DMS53 (cell line): ENCODE results near the gene SATB1.

Experiments used
- DNase-seq: peaks from one replicate; lab custom pipeline; 2025; lab: John Stamatoyannopoulos, UW

SATB1 gene

GRCh38 chr3:18401300-18401961 is 23.7 kb downstream of the SATB1 start:
- no peak for DNase-seq

DNA sequence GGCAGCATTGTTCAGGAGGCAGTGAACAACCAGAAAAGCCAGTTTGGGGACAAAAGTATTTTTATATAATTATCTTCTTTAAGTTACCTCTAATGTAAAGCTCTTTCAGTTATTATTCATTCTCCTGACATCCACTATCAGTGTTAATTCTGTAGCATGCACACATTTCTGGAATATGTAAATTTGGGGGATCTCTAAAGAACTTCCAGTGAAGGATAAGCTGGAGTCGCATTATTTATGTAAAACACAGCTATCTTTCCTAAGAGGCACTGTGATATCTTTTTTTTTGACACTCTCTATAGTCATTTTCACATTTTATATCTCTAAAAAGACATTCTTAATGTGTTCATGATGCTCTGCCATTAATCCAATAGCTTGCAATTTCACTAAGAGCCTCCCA is 26.7 kb downstream of the SATB1 start:
- DNase-seq: no peak

DNA sequence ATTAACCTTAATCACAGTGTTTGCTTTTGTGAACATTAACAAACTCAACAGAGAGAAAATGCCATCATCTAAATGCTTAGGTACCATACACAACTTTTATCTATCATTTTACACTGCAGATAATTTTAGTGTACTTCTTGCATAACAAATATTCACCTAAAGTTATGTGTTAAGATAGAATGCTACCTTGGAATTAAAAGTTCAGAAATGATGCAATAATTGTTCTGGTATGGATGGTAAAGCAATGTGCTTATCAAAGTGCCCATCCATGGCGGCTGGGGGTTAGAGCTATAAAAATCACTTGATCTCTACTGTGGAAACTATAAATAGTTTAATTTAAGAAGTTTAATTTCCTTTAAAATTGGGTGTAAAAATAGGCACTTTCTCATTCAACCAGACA is 28.7 kb downstream of the SATB1 start:
- no peak for DNase-seq

DNA sequence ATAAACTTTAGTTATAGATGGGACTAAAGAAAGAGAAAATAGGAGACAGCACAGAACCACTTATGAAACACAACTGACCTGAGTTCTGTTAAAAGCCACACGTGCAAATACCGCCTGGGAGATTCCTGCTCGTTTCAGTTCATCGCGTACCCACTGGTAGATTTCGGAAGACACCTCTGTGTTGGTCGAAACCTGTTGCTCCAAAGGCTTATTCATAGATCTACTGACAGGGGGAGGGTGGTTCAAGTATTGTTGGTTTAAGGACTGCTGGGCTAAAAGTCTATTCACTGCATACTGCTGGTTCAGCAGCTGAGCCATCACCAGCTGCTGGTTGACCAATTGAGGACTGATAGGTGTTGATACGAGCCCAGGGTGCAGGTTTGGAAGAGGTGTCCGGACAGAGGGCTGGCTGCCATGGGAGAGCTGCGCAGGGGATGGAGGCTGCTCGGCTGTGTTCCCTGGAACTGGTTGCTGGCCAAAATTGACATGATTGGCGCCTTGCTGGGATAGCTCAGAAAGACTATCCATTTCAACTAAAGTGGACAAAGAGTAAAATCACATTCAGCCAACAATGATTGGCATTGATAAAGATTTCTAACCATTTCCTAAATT is 30.6 kb downstream of the SATB1 start:
- DNase-seq: no peak

GRCh38 chr3:18393906-18394305 is 31.2 kb downstream of the SATB1 start:
- no peak for DNase-seq

DNA sequence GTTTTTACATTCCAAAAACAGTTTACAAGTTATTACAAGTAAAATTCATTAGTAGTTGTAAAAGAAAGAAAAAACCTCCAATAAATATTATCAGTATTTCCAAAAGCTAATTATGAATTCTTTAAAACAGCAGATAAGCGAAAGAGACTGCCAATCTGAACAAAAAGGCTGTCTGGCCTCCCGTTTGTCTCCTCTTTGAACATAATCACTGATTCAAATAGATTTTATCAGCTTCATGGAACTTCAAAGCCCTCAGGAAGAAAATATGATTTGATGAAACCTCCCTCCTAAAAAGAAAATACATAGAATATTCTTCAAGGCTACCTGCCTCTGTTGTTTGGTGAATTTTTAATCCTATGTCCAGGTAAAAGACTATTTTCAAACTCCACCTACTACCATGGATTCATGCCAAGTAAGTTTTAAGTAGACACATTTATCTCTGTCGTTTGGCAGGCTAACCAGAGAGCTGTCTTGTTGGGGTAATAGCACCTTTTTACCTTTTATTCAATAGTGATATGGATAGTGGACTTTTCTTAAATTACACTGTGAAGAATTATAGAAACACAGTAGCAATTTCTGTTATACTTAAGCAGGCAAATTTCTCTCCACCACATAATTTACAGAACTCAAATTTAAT is 35.0 kb downstream of the SATB1 start:
- DNase-seq: no peak

- DNase-seq: peak; percentile 37
Observed at GRCh38 chr3:18389108-18389733, 35.9 kb downstream of the SATB1 start.

DNA sequence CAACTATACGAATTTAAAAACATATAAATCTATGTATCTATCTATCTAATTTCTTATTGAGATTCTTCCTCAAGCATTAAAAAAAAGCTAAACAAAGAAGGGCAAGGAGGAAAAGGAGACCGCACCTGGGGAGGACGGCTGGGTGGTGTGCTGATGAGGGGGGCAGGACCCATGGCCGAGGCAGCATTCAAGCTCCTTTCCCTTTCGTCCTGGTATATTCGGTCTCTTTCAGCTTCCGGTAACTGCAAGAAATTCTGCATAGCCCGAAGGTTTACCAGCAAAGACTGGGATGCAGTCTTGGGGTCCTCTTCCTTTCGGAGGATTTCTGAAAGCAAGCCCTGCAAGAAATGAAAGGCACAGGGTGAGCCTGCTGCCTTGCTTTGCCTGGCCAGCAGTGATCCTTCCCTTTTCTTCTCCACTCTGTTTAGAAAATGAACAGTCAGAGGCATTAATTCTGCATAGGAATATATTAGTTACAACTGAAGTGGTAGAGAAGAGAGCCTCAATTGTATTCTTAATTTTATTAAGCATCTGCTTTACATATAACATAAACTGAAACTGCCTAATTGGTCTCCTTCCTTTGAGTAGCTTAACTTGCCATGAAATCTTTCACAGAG is 38.8 kb downstream of the SATB1 start:
- no peak for DNase-seq

GRCh38 chr3:18385706-18386105 is 39.4 kb downstream of the SATB1 start:
- DNase-seq: no peak

DNA sequence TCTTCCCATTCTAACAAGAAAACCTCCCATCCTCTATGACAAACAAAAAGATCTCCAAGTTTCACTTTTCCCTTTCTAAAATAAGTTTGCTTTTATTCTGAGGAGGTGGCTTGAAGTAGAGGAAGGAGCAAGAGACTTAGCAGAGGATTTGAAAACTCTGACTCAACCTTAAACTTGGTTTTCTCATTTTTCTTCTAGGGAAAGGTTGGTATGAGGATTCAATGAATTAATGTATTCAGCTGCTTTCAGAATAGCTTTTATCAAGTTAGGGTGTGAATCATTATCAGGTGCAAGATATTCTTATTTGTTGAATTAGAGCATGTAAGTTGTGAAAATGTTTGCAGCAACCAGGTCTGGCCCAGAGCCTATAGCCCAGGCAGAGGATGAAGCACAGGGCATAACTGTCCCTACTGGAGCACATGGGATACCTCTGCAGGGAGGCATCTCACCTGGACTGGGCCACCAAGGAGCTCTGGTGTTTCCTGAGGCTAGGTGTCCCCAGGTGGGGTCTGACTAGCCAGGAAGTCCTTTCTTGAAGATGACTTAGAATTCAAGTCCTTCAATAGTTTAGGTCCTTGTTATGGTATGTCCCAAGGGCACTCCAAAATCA is 42.3 kb downstream of the SATB1 start:
- no peak for DNase-seq

GRCh38 chr3:18379647-18380046 is 45.5 kb downstream of the SATB1 start:
- no peak for DNase-seq

DNA sequence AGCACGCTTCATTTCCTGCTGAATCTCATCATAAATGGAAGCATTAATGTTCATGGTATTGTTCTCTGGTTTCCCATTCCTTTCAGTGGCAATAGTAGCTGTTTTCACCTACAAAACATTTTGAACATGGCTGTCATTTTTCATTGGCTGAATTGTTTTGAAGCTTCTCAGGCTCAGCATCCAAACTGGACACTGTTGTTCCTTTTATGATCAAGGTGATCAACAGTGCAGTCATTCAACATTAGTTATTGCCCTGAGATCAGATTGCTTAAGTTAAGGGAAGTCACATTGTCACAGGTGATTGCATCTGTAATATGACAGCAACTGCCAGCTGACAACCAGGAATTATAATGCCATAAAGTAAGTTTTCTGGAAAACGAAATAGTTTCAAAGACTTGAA is 46.9 kb downstream of the SATB1 start:
- DNase-seq: no peak

DNA sequence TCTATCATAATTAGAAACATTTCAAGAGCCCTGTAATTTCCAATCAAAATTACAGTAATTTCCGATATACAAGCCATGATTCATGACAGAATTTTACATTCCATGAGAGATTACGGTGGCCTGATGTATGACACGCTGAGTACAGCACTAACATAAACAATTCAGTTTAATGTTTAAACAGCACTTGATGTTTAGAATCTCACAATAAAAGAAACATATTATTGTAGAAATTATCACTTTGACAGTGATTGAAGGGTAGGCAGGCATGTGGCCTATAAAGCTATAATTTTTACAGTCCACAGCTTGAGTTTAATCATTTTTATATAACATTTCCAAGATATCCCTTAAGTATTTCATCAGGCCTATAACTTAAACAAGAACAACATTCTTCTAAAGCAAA is 48.5 kb downstream of the SATB1 start:
- DNase-seq: no peak

DNA sequence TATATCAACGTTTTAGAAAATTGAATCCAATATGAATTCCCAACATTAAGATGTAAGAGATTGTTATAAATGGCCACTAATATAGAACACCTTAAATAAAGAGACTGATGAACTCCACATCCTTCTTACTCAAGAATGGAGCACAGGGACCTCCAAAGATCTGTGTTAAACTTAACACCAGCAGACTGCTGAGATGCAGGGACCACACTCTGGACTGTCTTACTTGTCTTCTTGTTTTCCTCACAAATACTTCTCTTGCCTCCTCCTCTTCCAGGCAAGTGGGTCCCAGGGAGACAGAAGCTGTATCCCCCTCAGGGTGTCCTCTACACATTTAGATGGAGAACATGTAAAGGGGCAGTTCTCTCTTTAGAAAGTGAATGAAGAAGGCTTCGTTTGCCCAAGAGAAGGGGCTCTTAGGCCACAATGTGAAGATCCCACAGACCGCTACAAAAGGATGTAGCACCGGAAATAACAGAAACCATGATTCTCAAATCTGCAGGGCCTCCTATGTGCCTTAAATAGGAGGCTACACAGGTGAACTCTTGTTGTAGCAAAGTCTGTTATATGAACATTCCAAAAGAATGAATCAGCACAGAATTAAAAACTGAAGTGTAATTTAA is 52.2 kb downstream of the SATB1 start:
- no peak for DNase-seq

DNA sequence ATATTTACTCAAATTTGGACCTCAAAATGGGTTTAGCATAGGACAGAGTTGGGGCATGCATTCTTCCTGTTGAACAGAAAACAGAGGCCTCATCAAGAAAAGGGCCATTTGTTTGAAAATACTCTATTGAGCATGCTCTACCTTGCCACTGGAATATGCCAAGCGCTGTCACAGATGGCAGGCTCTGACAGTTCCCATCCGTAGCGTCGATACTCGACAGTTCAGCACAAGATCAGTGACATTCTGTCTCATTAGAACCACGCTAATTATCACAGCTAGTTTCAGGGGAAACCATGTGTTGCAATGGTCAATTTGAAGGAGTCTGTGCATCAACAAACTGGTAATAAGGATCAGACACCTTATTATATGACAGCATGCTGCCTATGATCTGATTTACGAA is 54.5 kb downstream of the SATB1 start:
- no peak for DNase-seq

GRCh38 chr3:18369551-18370185 is 55.5 kb downstream of the SATB1 start:
- no peak for DNase-seq

DNA sequence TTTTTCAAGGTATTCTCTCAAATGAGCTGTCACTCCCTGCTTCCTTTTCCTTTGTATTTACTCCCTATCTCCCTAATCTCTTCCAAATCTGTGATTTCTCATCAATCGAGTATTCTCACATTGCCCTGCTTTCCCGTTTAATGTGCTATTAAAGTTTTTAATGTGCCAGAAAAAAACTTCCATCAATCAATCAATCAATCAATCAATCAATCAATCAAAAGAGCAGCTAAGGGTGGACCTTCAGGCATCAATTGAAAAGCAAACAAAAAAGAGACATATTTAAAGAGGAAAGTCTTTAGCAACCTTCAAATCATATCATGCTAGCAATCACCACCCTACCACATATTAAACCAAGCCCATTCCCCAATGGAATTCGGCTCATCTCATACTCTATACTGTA is 58.9 kb downstream of the SATB1 start:
- no peak for DNase-seq

DNA sequence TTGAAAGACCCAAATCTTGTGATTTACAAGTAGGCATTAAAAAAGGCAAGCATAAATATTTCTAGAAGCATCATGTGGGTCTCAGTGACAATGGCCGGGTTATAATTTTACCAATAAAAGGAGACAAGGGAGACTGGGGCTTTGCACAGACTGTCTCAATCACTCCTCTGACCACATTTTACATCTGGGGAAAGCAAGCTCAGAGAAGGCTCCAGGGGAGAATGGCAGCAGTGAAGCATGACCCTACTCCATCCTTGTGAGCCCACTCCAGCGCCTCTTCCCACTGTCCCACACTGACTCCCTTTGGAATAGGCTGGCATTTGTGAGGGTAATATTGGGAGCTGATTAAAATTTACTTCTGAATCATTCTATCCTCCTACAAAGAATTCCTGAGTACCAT is 61.8 kb downstream of the SATB1 start:
- no peak for DNase-seq

- no peak for DNase-seq
Observed at GRCh38 chr3:18357747-18358146, 67.4 kb downstream of the SATB1 start.

GRCh38 chr3:18355832-18356231 is 69.3 kb downstream of the SATB1 start:
- DNase-seq: no peak

DNA sequence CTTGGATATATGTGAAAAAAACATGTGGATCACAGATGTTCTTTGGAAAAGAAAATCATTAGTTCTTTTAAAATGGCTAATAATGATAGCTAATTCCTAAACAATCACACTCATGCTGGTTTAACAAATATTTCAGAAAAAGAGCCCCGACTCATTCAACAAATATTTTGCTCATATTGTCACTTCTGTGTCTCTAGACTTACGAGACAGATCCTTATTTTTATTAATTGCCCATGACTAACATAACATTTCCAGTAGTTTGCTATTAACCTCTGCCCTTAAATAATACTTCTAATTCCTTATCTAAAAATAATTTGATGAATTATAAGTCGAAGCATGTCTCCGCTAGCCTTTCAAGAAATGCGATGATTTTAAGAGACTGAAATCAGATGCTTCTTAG is 70.4 kb downstream of the SATB1 start:
- DNase-seq: no peak
